Suprapubic skin (tissue), 3 donors: ENCODE measurements around the gene CD9.

ENCODE experiments used
- POLR2A ChIP-seq, 2 donors: fragments of 450-650 bp; IDR thresholded peaks; one replicate each; pipeline ENCODE4 v1.6.1; 2017; ENCODE audit warnings: antibody characterized with exemption in 2 of 2, mild to moderate bottlenecking in 2 of 2, moderate library complexity in 2 of 2
- TF ChIP-seq, protein P1 (sequence below), 2 donors: fragments of 200-600 bp in 1 of 2; fragments of 450-650 bp in 1 of 2; sonication (generic) in 1 of 2; IDR thresholded peaks; one replicate each; pipeline ENCODE4 v1.5.1; 2016 to 2019; ENCODE audit warnings: antibody characterized with exemption in 2 of 2, mild to moderate bottlenecking in 1 of 2, moderate library complexity in 1 of 2

- no peak for TF ChIP-seq POLR2A (IDR thresholded peaks at IDR 0.05)
- TF ChIP-seq, protein P1, sequence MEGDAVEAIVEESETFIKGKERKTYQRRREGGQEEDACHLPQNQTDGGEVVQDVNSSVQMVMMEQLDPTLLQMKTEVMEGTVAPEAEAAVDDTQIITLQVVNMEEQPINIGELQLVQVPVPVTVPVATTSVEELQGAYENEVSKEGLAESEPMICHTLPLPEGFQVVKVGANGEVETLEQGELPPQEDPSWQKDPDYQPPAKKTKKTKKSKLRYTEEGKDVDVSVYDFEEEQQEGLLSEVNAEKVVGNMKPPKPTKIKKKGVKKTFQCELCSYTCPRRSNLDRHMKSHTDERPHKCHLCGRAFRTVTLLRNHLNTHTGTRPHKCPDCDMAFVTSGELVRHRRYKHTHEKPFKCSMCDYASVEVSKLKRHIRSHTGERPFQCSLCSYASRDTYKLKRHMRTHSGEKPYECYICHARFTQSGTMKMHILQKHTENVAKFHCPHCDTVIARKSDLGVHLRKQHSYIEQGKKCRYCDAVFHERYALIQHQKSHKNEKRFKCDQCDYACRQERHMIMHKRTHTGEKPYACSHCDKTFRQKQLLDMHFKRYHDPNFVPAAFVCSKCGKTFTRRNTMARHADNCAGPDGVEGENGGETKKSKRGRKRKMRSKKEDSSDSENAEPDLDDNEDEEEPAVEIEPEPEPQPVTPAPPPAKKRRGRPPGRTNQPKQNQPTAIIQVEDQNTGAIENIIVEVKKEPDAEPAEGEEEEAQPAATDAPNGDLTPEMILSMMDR (IDR thresholded peaks at IDR 0.05), result no peak
Measured at GRCh38 chr12:6158255-6158654, 41.9 kb upstream of the CD9 start.
